NCI-H1105 (cell line): ENCODE data around the gene CACNA2D4.

Source experiments
- DNase-seq: peaks from one replicate; lab custom pipeline; 2025; lab: John Stamatoyannopoulos, UW

Gene CACNA2D4

GRCh38 chr12:1870998-1871917 is 47.2 kb downstream of the CACNA2D4 start:
- no peak for DNase-seq

GRCh38 chr12:1870086-1870485 is 48.4 kb downstream of the CACNA2D4 start:
- no peak for DNase-seq

GRCh38 chr12:1869145-1869544 is 49.3 kb downstream of the CACNA2D4 start:
- DNase-seq = no peak

- no peak for DNase-seq
These were observed 53.1 kb downstream of the CACNA2D4 start for GRCh38 chr12:1865284-1865866.

- DNase-seq = no peak
These were observed 53.6 kb downstream of the CACNA2D4 start for GRCh38 chr12:1864867-1865266.

GRCh38 chr12:1864456-1864855 is 54.0 kb downstream of the CACNA2D4 start:
- no peak for DNase-seq

- no peak for DNase-seq
These were observed 54.6 kb downstream of the CACNA2D4 start for GRCh38 chr12:1863823-1864222.

- no peak for DNase-seq
These were observed 55.5 kb downstream of the CACNA2D4 start for GRCh38 chr12:1862973-1863372.

GRCh38 chr12:1859643-1860042 is 58.8 kb downstream of the CACNA2D4 start:
- no peak for DNase-seq

GRCh38 chr12:1858456-1858855 is 60.0 kb downstream of the CACNA2D4 start:
- DNase-seq = no peak

GRCh38 chr12:1857821-1858220 is 60.6 kb downstream of the CACNA2D4 start:
- DNase-seq = no peak

GRCh38 chr12:1857086-1857485 is 61.4 kb downstream of the CACNA2D4 start:
- DNase-seq = no peak

GRCh38 chr12:1855241-1855640 is 63.2 kb downstream of the CACNA2D4 start:
- DNase-seq = no peak

GRCh38 chr12:1853716-1854115 is 64.7 kb downstream of the CACNA2D4 start:
- no peak for DNase-seq

GRCh38 chr12:1852076-1852475 is 66.4 kb downstream of the CACNA2D4 start:
- DNase-seq = no peak

- DNase-seq = no peak
These were observed 67.2 kb downstream of the CACNA2D4 start for GRCh38 chr12:1851151-1851701.

- no peak for DNase-seq
These were observed 69.7 kb downstream of the CACNA2D4 start for GRCh38 chr12:1848745-1849144.

GRCh38 chr12:1848146-1848545 is 70.3 kb downstream of the CACNA2D4 start:
- no peak for DNase-seq

- DNase-seq = no peak
These were observed 71.0 kb downstream of the CACNA2D4 start for GRCh38 chr12:1847411-1847810.

- no peak for DNase-seq
These were observed 71.7 kb downstream of the CACNA2D4 start for GRCh38 chr12:1846421-1847405.

GRCh38 chr12:1845886-1846285 is 72.6 kb downstream of the CACNA2D4 start:
- DNase-seq = no peak

GRCh38 chr12:1845427-1845826 is 73.0 kb downstream of the CACNA2D4 start:
- no peak for DNase-seq
